NCI-H1417 (cell line): ENCODE measurements around the gene EDARADD.
"Not testable (repeated sequence)": the region's sequence is repeated elsewhere in the genome, so short reads cannot be mapped to it uniquely, and the experiment has no call there.

ENCODE experiments used
- DNase-seq, 3 experiments: peaks; one replicate each; lab custom pipeline; 2025; lab: John Stamatoyannopoulos, UW

The EDARADD gene

GRCh38 chr1:236489161-236489560 is 95.1 kb downstream of the EDARADD start:
- DNase-seq: not testable (repeated sequence)

- DNase-seq: peak; percentile 4 to 75 (median 11)
These were observed 95.8 kb downstream of the EDARADD start for GRCh38 chr1:236489710-236490377.

- DNase-seq: no peak
These were observed 97.5 kb downstream of the EDARADD start for GRCh38 chr1:236491469-236492136.

GRCh38 chr1:236492378-236492777 is 98.3 kb downstream of the EDARADD start:
- DNase-seq: no peak

- no peak for DNase-seq
These were observed 100.0 kb downstream of the EDARADD start for GRCh38 chr1:236494082-236494481.

- no peak for DNase-seq
These were observed 100.7 kb downstream of the EDARADD start for GRCh38 chr1:236494586-236495466.

- peak in 2 of 3 experiments; percentile 59 to 77 for DNase-seq
These were observed 101.5 kb downstream of the EDARADD start for GRCh38 chr1:236495467-236496112.

GRCh38 chr1:236497908-236498307 is 103.8 kb downstream of the EDARADD start:
- DNase-seq: no peak

GRCh38 chr1:236501093-236501492 is 107.0 kb downstream of the EDARADD start:
- no peak for DNase-seq

- DNase-seq: peak in 1 of 3 experiments; percentile 15
These were observed 108.5 kb downstream of the EDARADD start for GRCh38 chr1:236502579-236502971.

- peak in 2 of 3 experiments; percentile 35 to 59 for DNase-seq
These were observed 109.0 kb downstream of the EDARADD start for GRCh38 chr1:236502972-236503639.

GRCh38 chr1:236504338-236504737 is 110.3 kb downstream of the EDARADD start:
- DNase-seq: not testable (repeated sequence)

- no peak for DNase-seq
These were observed 113.1 kb downstream of the EDARADD start for GRCh38 chr1:236507022-236507700.

GRCh38 chr1:236508593-236509027 is 114.5 kb downstream of the EDARADD start:
- DNase-seq: no peak

- no peak for DNase-seq
These were observed 115.1 kb downstream of the EDARADD start for GRCh38 chr1:236509203-236509602.

- no peak for DNase-seq
These were observed 115.7 kb downstream of the EDARADD start for GRCh38 chr1:236509647-236510401.

- DNase-seq: no peak
These were observed 117.8 kb downstream of the EDARADD start for GRCh38 chr1:236511735-236512418.

- DNase-seq: peak in 2 of 3 experiments; percentile 76 to 90
These were observed 120.8 kb downstream of the EDARADD start for GRCh38 chr1:236514703-236515442.
